ENCODE measurements around the gene ARPC5. TPM values are rescaled to one million over a fixed set of nuclear protein-coding genes. Genes with fewer than 3 reads are reported as not detected.
"Not testable (repeated sequence)": the region's sequence is repeated elsewhere in the genome, so short reads cannot be mapped to it uniquely, and the experiment has no call there.

ARPC5 gene
- total RNA-seq, 1 experiment from 2014 or later: 104 TPM

- H3K9me3 ChIP-seq (ENCODE audit: control insufficient read depth, insufficient read depth, low read depth, low read length): no peaks in the 10 kb centered on the region
- no TSS peak for BruUV-seq (replicated peaks)
- DNase-seq (ENCODE audit: low read depth, low spot score) (no peak), ATAC-seq (no peak)
- peaks cover 34% of the 10 kb centered on the region for H3K36me3 ChIP-seq (ENCODE audit: control insufficient read depth, insufficient read depth, low read length)
- TF ChIP-seq TCF7L2 (IDR thresholded peaks at IDR 0.05; ENCODE audit: low read depth, low read length): no peak
- no peak for TF ChIP-seq CTCF (IDR thresholded peaks at IDR 0.05)
- TF ChIP-seq SIN3A (IDR thresholded peaks at IDR 0.05; ENCODE audit: borderline replicate concordance, insufficient read depth, low read depth, low read length): no peak
- CTCF ChIA-PET: no interaction called here
- H3K4me1 ChIP-seq (ENCODE audit: control insufficient read depth, insufficient read depth, low read length): peaks cover 12% of the 10 kb centered on the region
- H3K27me3 ChIP-seq (ENCODE audit: control insufficient read depth, insufficient read depth, low read length): no peaks in the 10 kb centered on the region
- POLR2A ChIA-PET: no interaction called here
- intact Hi-C loops (cut with micrococcal nuclease; ENCODE audit: unreplicated experiment) (no loop called here), in situ Hi-C loops (cut with HindIII; ENCODE audit: low pct_unique_long_range_greater_than_20kb, low sequenced_read_pairs) (no loop called here)
- H3K4me3 ChIP-seq (ENCODE audit: low read depth in 2 of 2, low read length in 2 of 2): no peak overlapping the region
- H3K27ac ChIP-seq (ENCODE audit: low read length): no peak overlapping the region
Observed at GRCh38 chr1:183628537-183628936, 7.0 kb downstream of the ARPC5 start.

- BruUV-seq (replicated peaks); H3K4me3 ChIP-seq (ENCODE audit: low read depth in 2 of 2, low read length in 2 of 2); CTCF ChIA-PET; DNase-seq (ENCODE audit: low read depth, low spot score); H3K27me3 ChIP-seq (ENCODE audit: control insufficient read depth, insufficient read depth, low read length); intact Hi-C loops (cut with micrococcal nuclease; ENCODE audit: unreplicated experiment); H3K27ac ChIP-seq (ENCODE audit: low read length); ATAC-seq; in situ Hi-C loops (cut with HindIII; ENCODE audit: low pct_unique_long_range_greater_than_20kb, low sequenced_read_pairs); H3K9me3 ChIP-seq (ENCODE audit: control insufficient read depth, insufficient read depth, low read depth, low read length); H3K4me1 ChIP-seq (ENCODE audit: control insufficient read depth, insufficient read depth, low read length): not testable (repeated sequence)
- POLR2A ChIA-PET: interaction anchor here (0.5 kb wide), 1 partner anchor 81 kb away, joined by 3 read pairs; no protein-coding TSS in a partner anchor
- H3K36me3 ChIP-seq (ENCODE audit: control insufficient read depth, insufficient read depth, low read length): peaks cover 25% of the 10 kb centered on the region
Observed at GRCh38 chr1:183626236-183626635, 9.3 kb downstream of the ARPC5 start.

GRCh38 chr1:183622884-183623785 lies 12.4 kb downstream of the ARPC5 start:
- no peaks in the 10 kb centered on the region for H3K9me3 ChIP-seq (ENCODE audit: control insufficient read depth, insufficient read depth, low read depth, low read length)
- TF ChIP-seq TCF7L2 (IDR thresholded peaks at IDR 0.05; ENCODE audit: low read depth, low read length) (no peak), CTCF (IDR thresholded peaks at IDR 0.05) (peak; percentile 77), POLR2AphosphoS5 (IDR thresholded peaks at IDR 0.05; ENCODE audit: low read depth, low read length) (no peak), SIN3A (IDR thresholded peaks at IDR 0.05; ENCODE audit: borderline replicate concordance, insufficient read depth, low read depth, low read length) (no peak), REST (IDR thresholded peaks at IDR 0.05; ENCODE audit: insufficient read depth in 1 of 2, low read depth in 2 of 2, low read length in 1 of 2) (no peak)
- H3K27ac ChIP-seq (ENCODE audit: low read length): no peak overlapping the region
- intact Hi-C loops (cut with micrococcal nuclease; ENCODE audit: unreplicated experiment): loop anchor here (5.0 kb wide), 2 partner anchors 151 to 341 kb away; partner anchors contain the start of gene SMG7
- H3K36me3 ChIP-seq (ENCODE audit: control insufficient read depth, insufficient read depth, low read length): peaks cover 8% of the 10 kb centered on the region
- no peak overlapping the region for H3K4me3 ChIP-seq (ENCODE audit: low read depth in 2 of 2, low read length in 2 of 2)
- ATAC-seq (peak; percentile 96), DNase-seq (ENCODE audit: low read depth, low spot score) (no peak)
- in situ Hi-C loops (cut with HindIII; ENCODE audit: low pct_unique_long_range_greater_than_20kb, low sequenced_read_pairs): no loop called here
- no peaks in the 10 kb centered on the region for H3K4me1 ChIP-seq (ENCODE audit: control insufficient read depth, insufficient read depth, low read length)
- CTCF ChIA-PET: interaction anchor here (0.7 kb wide), 1 partner anchor 1008 kb away, joined by 3 read pairs; no protein-coding TSS in a partner anchor
- no peaks in the 10 kb centered on the region for H3K27me3 ChIP-seq (ENCODE audit: control insufficient read depth, insufficient read depth, low read length)
- POLR2A ChIA-PET: no interaction called here
- no TSS peak for BruUV-seq (replicated peaks)
